Central memory CD4-positive, alpha-beta T cell (primary cell): ENCODE results near the gene TMEM14A.
A peak's percentile ranks its signal among the peaks of the same experiment; 100 is the strongest.
"Not testable (repeated sequence)": the region's sequence is repeated elsewhere in the genome, so short reads cannot be mapped to it uniquely, and the experiment has no call there.

Experiments used
- DNase-seq: peaks from one replicate; pipeline ENCODE4 v3.0.0; 2022
- total RNA-seq, 3 experiments: gene quantifications; one replicate each; lab custom pipeline; 2026; lab: John Stamatoyannopoulos, UW

TMEM14A gene
- 4.2 to 13.2 (median 5.4) reads per million in 3 experiments for total RNA-seq

DNA sequence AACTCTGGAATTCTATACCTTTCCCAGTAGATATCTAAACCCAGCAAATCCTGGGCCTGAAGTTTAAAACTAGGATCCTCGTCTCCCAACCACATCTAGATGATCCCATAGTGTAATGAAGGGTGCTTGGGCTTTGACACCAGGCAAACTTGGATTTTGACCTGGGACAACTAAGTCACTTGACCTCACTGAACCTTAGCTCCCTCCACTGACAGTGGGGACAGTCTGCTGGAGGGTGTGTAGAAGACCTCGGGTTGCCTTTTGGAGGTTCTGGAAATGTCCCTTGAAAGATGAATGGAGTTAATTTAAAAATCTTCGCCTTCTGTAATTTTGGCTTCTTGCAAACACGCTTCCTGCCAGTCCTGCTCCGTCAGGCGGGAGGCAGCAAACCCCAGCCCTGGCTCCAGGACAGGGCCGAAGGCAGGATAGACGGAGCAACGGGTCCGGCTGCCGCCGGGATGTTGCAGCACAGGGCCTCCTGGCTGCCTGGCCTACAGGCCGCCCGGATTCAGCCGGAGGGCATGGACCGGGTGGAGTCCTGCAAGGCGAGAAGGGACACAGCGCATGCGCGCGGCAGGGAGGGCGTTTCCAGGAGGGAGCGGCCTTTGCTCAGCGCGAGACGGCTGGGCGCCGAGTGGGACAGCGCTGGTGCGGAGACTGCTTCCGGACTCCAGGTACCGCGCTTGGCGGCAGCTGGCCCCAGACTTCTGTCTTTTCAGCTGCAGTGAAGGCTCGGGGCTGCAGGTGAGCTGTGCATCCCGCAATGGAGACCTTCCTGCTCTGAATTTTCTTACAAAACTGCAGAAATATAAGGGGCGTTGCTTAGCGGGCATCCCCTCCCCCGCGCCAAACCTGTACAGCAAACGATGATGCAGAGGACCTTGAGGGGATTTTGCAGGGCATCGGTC, at the start of gene TMEM14A:
TSS of gene TMEM14A (plus strand) at position 612 of the 908 bp plus-strand sequence. CDS start 5,990 bp downstream, outside the sequence.
- peak; percentile 87 for DNase-seq

GRCh38 chr6:52621631-52622030, 49.3 kb upstream of the TMEM14A start:
- no peak for DNase-seq

GRCh38 chr6:52622810-52623209, 48.1 kb upstream of the TMEM14A start:
- DNase-seq: no peak

- DNase-seq: no peak
Observed at GRCh38 chr6:52632011-52632410, 38.9 kb upstream of the TMEM14A start.

DNA sequence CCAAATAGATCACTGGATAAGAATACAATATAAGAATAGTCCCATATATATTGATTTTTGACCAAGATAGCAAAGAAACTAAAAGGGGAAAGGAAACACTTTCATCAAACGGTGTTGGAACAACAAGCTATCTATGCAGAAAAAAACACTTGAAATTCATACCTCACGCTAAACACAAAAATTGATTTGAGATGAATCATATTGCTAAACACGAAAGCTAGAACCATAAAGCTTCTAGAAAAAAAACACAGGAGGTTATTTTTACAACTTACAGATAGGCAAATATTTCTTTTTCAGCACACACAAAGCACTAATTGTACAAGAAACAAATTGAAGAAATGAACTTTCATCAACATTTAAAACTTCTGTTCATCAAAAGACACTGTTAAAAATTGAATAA, 36.7 kb upstream of the TMEM14A start:
- no peak for DNase-seq

GRCh38 chr6:52635049-52635577, 35.8 kb upstream of the TMEM14A start:
- no peak for DNase-seq

GRCh38 chr6:52636830-52637229, 34.1 kb upstream of the TMEM14A start:
- no peak for DNase-seq

GRCh38 chr6:52639493-52639892, 31.4 kb upstream of the TMEM14A start:
- DNase-seq: no peak

DNA sequence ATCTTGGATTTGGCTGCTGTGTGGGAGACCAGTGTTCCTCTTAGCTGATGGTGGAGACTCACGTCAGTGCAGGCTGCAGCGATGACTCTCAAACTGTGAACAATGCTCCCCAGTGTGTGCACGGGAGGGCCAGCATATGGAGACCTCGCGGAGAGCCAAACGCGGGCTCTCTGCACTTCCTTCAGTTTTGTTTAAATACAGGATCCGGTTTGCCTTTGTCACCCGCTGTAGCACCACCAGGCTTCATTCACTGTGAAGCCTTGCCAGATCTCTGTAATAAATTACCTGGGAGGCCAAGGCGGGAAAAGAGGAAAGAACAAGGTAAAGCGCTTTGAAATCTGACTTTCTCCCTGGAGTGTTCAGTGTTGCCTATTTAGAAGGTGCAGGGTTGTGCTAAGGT, 30.7 kb upstream of the TMEM14A start:
- DNase-seq: no peak

DNA sequence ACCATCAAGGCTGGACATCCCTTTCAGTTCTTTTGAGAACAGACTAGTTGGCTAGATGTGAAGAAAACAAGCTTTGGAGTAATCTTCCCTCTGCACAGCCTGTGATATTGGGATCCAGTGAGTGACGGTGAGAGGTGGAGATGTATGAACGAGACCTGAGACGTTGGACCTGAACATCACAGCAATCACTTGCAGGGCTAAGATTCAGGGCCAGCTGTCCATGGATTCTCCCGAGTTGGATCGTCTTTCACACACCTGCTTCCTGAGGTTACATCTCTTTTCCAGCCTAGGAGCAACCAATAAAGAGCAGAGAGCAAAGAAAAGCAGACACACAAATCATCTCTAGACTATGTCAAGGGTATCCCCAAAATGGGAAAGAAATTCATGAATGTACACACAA, 30.0 kb upstream of the TMEM14A start:
- no peak for DNase-seq

DNA sequence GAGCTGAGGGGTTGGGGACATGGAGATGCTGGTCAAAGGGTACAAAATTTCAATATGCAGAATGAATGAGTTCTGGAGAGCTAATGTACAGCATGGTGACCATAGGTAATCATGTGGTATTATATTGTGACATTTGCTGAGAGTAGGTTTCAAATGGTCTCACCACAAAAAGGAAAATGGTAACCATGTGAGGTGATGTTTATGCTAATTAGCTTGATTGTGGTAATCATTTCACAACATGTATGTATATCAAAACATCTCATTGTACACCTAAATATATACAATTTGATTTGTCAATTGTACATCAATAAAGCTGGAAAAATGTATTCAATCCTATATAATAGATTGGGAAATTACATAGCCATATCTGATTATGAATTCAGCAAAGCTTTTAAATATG, 29.5 kb upstream of the TMEM14A start:
- DNase-seq: no peak

GRCh38 chr6:52641826-52642225, 29.1 kb upstream of the TMEM14A start:
- no peak for DNase-seq

GRCh38 chr6:52642368-52642767, 28.5 kb upstream of the TMEM14A start:
- DNase-seq: no peak

DNA sequence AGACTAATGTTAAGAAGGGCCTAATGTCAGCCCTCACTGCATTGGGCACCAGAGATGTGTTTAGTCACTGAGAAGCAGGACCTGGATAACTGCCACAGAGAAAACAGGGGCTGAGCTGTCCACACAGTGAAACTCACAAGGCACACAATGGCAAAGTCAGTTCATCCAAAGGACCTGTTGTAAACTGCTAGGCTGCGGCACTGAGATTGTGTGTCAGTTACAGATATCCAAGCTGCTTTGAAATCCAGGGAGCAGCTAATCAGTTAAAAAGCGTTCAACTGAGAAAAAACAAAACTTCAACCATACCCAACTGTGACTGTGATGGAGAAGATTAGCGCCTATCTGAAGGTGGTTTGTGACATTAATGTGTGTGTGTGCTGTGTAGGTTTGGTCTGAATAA, 27.8 kb upstream of the TMEM14A start:
- DNase-seq: no peak

GRCh38 chr6:52644253-52644652, 26.7 kb upstream of the TMEM14A start:
- no peak for DNase-seq

- DNase-seq: no peak
Observed at GRCh38 chr6:52645976-52646375, 24.9 kb upstream of the TMEM14A start.

DNA sequence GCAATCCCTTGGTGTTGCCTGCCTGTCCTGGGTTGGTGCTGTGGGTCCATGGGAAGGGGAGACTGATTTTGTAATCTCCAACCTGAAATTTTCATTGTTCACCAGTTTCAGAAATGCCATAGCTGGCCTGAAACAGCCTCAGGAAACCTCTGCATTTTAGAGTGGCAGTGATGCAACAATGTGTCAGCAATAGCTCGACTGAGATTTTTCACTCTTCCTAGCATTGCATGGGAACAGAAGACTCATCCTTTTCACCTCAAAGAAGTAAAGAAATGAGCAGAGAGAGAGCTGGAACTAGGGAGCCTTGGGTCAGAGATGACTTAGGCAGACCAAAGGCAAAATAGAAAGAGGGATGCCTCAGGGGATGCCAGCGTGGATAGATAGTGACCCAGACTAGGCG, 23.7 kb upstream of the TMEM14A start:
- no peak for DNase-seq

DNA sequence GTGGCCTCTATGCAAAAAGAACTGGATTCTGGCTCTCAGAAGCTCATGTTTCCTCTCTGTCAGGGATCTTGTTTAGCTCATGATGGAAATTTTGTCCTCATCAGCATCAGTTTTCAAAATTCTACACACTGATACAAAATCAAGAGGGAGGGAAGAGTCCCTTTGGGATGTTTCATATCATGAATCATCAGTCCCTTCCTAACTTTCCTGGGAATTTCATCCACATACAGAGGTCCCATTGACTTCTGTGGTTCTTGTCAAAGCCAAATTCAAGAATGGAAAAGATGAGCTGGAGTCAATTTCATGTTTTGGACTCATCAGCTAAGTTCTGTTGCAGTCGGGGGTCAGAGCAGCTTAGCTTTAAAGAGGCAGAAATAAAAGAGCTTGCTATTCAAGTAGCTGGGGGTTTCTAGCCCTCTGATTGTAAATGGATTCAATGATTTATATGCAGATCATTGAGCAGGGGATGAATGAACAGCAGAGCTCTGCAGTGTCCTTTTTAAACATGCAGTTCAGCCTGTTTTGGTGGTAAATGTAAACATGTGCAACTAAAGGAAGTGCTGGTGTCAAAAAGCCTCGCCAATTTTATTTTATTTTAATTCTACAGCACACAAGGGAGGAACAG, 21.3 kb upstream of the TMEM14A start:
- no peak for DNase-seq

GRCh38 chr6:52650941-52651340, 20.0 kb upstream of the TMEM14A start:
- no peak for DNase-seq

DNA sequence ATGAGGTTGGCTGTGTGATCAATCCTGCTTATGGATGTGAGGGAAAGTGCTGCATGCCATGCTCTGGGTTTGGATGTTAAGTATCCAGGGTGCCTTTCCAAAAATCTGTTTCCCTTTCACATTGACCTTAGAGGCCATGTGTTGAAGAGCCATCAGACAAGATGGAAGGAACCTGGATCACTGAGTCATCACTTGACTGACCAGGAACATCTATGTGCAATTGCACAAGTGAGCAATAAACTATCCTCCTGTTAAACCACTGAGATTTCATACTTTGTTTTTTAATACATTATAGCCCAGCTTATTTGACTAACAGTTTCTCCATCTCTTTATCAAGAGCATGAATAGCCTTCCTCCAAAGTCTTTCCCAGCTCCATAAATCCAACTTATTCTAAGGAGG, 17.8 kb upstream of the TMEM14A start:
- no peak for DNase-seq

- no peak for DNase-seq
Observed at GRCh38 chr6:52654007-52654406, 16.9 kb upstream of the TMEM14A start.

- DNase-seq: no peak
Observed at GRCh38 chr6:52654592-52654991, 16.3 kb upstream of the TMEM14A start.

DNA sequence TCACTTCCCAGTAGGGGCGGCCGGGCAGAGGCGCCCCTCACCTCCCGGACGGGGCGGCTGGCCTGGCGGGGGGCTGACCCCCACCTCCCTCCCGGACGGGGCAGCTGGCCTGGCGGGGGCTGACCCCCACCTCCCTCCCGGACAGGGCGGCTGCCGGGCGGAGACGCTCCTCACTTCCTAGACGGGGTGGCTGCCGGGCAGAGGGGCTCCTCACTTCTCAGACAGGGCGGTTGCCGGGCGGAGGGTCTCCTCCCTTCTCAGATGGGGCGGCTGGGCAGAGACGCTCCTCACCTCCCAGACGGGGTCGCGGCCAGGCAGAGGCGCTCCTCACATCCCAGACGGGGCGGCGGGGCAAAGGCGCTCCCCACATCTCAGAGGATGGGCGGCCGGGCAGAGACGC, 15.0 kb upstream of the TMEM14A start:
- not testable (repeated sequence) for DNase-seq

DNA sequence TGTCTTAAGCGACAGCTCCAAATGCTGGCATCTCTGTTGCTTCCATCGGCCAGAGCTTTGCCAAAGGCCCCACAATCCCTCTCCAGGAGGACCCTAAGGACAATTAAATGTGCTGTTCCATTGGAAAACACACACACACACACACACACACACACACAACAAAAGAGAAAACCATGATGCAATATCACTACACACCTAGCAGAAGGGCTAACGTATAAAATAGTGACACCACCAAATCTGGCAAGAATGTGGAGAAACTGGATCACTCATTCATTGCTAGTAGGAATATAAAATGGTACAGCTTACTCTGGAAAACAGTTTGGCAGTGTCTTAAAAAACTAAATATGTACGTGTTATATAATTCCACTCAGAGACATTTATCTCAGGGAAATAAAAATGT, 13.0 kb upstream of the TMEM14A start:
- no peak for DNase-seq
